ENCODE results near the gene CASP10.
"Not testable (repeated sequence)": the region's sequence is repeated elsewhere in the genome, so short reads cannot be mapped to it uniquely, and the experiment has no call there.

CASP10 gene

GRCh38 chr2:201233192-201233811 is 50.4 kb downstream of the CASP10 start:
- no peak for TF ChIP-seq CTCF (IDR thresholded peaks at IDR 0.05; ENCODE audit: borderline replicate concordance, control extremely low read depth, extremely low read depth, insufficient read depth, missing control alignments)
- peak; percentile 80 for DNase-seq (ENCODE audit: low spot score)
- in situ Hi-C loops (cut with MboI; ENCODE audit: low sequenced_read_pairs, unreplicated experiment) = no loop called here

DNA sequence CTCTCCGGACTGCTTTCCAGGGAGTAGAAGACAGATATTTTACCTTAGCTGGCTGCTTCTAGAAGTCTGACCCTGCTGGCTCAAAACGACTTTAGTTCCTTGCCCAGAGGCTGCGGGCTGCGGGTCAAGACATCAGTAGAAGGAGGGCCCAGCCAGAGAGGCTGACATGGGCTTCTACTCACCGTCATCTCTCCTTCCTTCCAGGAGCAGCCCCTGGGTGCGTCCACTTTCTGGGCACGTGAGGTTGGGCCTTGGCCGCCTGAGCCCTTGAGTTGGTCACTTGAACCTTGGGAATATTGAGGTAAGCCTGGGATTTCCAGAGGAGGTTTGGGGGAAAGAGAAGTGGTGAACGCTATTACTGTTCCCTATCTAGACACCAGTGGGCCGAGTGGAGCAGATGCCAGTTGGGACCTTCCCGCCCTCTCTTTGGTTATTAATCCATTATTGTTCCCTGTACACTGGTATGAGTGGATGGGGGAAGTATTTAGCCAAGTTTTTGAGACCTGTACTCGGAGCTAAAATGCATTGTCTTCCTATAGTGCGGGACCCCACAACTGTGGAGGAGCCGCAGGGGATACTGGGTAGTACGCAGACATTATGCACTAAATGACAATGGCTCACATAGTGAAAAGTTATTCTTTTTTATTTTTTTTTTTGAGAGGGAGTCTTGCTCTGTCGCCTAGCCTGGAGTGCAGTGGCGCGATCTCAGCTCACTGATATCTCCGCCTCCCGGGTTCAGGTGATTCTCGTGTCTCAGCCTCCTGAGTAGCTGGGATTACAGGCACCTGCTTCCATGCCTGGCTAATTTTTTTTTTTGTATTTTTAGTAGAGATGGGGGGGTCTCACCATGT is 51.1 kb downstream of the CASP10 start:
- no peak for DNase-seq (ENCODE audit: low spot score)
- no peak for TF ChIP-seq CTCF (IDR thresholded peaks at IDR 0.05; ENCODE audit: borderline replicate concordance, control extremely low read depth, extremely low read depth, insufficient read depth, missing control alignments)
- in situ Hi-C loops (cut with MboI; ENCODE audit: low sequenced_read_pairs, unreplicated experiment) = no loop called here

- no peak for TF ChIP-seq CTCF (IDR thresholded peaks at IDR 0.05; ENCODE audit: borderline replicate concordance, control extremely low read depth, extremely low read depth, insufficient read depth, missing control alignments)
- in situ Hi-C loops (cut with MboI; ENCODE audit: low sequenced_read_pairs, unreplicated experiment) = loop anchor here (5.0 kb wide), 1 partner anchor 128 kb away; no protein-coding TSS in a partner anchor
- no peak for DNase-seq (ENCODE audit: low spot score)
Observed at GRCh38 chr2:201234663-201235135, 51.8 kb downstream of the CASP10 start.

DNA sequence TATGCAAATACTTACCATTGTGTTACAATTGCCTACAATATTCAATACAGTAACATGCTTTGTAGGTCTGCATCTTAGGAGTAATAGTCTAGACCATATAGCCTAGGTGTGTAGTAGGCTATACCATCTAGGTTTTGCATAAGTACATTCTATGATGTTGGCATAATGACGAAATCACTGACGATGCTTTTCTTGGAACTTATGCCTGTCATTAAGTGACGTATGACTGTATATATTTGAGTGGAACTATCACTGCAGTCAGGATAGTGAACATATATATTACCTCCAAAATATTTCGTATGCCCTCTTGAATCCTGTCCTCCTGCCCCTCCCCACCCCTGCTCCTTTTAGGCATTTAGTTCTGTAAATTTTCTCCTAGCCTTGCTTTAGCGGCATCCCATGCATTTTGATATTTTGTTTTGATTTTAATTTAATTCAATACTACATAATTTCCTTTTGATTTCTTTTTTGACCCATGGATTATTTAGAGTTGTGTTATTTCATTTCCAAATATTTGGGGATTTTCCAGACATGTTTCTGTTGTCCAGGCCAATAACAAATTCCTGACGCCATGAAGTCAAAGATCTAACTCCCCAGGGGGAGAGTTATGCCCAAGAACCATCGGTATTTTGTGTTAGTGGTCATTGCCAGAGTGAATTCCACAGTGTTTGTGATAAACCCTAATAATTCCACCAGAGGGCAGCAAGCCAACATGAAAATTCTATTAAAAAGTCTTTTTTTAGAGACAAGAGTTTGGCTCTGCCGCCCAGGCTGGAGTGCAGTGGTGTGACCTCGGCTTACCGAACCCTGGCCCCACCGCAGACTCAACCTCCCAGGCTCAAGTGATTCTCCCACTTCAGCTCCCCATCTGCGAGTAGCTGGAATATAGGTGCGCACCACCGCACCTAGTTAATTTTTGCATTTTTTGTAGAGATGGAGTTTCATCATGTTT is 53.2 kb downstream of the CASP10 start:
- DNase-seq (ENCODE audit: low spot score) = peak; percentile 51
- in situ Hi-C loops (cut with MboI; ENCODE audit: low sequenced_read_pairs, unreplicated experiment) = loop anchor here (5.0 kb wide), 1 partner anchor 126 kb away; no protein-coding TSS in a partner anchor
- peak; percentile 53 for TF ChIP-seq CTCF (IDR thresholded peaks at IDR 0.05; ENCODE audit: borderline replicate concordance, control extremely low read depth, extremely low read depth, insufficient read depth, missing control alignments)

DNA sequence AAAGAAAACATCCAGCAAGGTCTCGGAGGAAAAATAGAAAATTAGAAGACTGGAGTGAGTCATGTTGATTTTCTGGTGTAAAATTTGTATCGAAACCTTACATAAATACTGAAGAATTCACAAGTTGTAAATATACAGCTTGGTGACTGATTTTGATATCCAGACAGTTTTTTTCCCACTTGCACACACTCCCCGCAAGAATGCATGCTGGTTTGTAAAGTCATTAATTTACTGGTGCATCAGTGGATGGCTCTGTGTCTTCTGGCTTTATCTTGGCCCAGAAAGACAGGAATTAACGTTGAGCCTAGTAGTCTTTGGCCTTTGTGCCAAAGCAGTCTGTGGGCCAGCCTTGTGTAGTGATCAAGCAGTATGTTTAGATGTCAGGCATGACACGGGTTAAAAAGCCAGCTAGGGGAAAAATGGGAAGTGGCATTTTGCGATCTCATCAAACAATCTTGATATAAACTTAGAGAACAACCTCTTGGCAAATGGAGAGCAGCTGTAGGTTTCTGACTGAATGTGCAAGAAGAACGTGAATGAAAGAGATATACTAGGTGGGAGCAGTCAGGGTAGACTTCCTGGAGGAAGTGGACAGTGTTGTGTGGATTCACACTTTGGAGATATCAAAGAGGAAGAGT is 54.7 kb downstream of the CASP10 start:
- TF ChIP-seq CTCF (IDR thresholded peaks at IDR 0.05; ENCODE audit: borderline replicate concordance, control extremely low read depth, extremely low read depth, insufficient read depth, missing control alignments) = no peak
- in situ Hi-C loops (cut with MboI; ENCODE audit: low sequenced_read_pairs, unreplicated experiment) = loop anchor here (5.0 kb wide), 1 partner anchor 125 kb away; no protein-coding TSS in a partner anchor
- DNase-seq (ENCODE audit: low spot score) = no peak

DNA sequence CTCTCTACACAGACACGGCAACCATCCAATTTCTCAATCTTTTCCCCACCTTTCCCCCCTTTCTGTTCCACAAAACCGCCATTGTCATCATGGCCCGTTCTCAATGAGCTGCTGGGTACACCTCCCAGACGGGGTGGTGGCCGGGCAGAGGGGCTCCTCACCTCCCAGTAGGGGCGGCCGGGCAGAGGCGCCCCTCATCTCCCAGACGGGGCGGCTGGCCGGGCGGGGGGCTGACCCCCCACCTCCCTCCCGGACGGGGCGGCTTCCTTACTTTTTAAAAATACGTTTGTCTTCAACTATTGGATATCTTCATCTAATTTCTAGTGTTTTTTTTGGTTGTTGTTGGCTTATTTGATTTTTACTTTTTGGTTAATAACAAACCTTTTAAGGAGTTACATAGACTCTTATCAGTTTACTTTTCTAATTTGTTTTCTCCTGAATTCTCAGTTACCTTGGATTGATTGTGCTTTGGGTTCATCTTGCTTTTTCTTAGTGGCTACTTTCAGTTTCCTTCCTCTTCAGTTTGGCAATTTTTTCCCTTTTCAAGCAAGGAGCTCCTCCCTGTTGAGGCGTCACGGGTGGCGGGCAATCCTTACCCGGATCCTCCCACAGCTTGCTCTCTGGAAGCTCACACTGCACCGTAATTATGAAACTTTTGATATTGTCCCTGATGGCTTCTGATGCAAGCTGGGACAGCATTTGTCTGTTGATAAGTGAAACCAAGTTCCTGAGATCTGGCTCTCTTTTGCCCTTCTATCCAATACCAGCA is 56.4 kb downstream of the CASP10 start:
- not testable (repeated sequence) for DNase-seq (ENCODE audit: low spot score)
- in situ Hi-C loops (cut with MboI; ENCODE audit: low sequenced_read_pairs, unreplicated experiment) = loop anchor here (5.0 kb wide), 1 partner anchor 123 kb away; no protein-coding TSS in a partner anchor
